ENCODE results near the gene IL17C. TPM values are rescaled to one million over a fixed set of nuclear protein-coding genes. Genes with fewer than 3 reads are reported as not detected.

IL17C gene
- total and polyA plus RNA-seq, 2 donors (not counting 1 experiment from before 2014, with no cell fraction given): 1.3 to 1.5 TPM

DNA sequence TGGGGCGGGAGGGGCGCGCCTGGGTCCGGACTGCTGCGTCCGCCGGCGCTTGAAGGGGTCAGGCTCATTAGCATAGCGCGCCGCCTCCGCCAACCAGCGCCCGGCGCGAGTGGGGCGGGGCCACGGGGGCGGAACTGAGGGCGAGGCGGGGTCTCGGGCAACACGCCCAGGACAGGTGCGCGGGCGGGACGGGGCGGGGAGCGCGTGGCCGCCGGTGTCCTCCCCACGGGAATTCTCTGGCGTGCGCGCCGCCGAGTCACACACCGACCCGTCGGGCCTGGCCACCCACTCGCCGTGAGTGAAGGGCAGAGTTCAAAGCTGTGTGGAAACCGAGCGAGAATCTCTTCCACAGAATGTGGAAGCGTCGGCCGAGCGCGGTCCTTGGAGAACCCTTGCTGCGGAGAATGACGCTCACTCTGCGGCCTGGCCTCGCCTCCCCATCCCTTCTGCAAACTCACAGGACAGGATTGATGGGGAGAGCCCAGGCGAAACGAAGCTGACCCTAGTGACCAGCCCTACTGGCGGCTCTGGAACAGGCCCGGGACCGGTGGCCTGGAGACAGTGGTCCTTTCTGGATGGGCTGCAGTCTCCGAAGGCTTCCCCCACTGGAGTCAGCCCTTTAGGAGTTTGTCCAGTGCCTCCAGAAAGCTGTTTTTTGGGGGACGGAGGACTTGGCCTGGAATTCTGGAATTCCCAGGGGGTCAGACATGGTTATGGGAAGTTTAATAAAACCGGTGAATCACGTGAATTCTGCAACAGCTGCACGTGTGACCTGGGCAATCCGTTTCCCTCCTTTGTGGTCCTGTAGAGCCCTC is 48.3 kb downstream of the IL17C start, which contains the start of gene SNAI3:
SNAI3 (minus strand) TSS at position 69 of the 815 bp plus-strand sequence. CDS start 101 bp downstream, outside the sequence.
- peak; percentile 91 for DNase-seq
- no peak for TF ChIP-seq EZH2 (IDR thresholded peaks at IDR 0.05; ENCODE audit: borderline replicate concordance, insufficient read depth, low read depth, low read length, poor library complexity, severe bottlenecking)
- TF ChIP-seq, protein P1, sequence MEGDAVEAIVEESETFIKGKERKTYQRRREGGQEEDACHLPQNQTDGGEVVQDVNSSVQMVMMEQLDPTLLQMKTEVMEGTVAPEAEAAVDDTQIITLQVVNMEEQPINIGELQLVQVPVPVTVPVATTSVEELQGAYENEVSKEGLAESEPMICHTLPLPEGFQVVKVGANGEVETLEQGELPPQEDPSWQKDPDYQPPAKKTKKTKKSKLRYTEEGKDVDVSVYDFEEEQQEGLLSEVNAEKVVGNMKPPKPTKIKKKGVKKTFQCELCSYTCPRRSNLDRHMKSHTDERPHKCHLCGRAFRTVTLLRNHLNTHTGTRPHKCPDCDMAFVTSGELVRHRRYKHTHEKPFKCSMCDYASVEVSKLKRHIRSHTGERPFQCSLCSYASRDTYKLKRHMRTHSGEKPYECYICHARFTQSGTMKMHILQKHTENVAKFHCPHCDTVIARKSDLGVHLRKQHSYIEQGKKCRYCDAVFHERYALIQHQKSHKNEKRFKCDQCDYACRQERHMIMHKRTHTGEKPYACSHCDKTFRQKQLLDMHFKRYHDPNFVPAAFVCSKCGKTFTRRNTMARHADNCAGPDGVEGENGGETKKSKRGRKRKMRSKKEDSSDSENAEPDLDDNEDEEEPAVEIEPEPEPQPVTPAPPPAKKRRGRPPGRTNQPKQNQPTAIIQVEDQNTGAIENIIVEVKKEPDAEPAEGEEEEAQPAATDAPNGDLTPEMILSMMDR (IDR thresholded peaks at IDR 0.05): no peak
- H3K27ac Mint-ChIP-seq: peak within 1 kb of the TSS; percentile 72
- ATAC-seq (ENCODE audit: low read depth): peak; percentile 79
- no peaks in the 10 kb centered on the region for H3K9me3 Mint-ChIP-seq (ENCODE audit: insufficient read depth)
- H3K9ac ChIP-seq (ENCODE audit: low read length): peak within 1 kb of the TSS; percentile 81
- peak within 1 kb of the TSS; percentile 59 to 91 (median 80) for H3K4me3 ChIP-seq (ENCODE audit: control extremely low read depth in 1 of 5, extremely low read depth in 1 of 5, insufficient read depth in 1 of 5, low read depth in 2 of 5, low read length in 4 of 5)
- peaks cover 29 to 55% of the 10 kb centered on the region in 2 donors for H3K4me1 ChIP-seq (ENCODE audit: control insufficient read depth in 2 of 2, insufficient read depth in 2 of 2, low read length in 2 of 2)
- peaks cover 41% of the 10 kb centered on the region for H3K4me1 Mint-ChIP-seq
- peaks cover 0 to 4% (median 0%) of the 10 kb centered on the region in 3 donors for H3K9me3 ChIP-seq (ENCODE audit: control extremely low read depth in 1 of 3, control insufficient read depth in 2 of 3, insufficient read depth in 1 of 3, low read length in 2 of 3)
- POLR2A ChIA-PET: interaction anchor here (0.5 to 1.9 kb wide), 5 partner anchors 14 to 380 kb away, joined by 3 to 4 read pairs (median 3); no protein-coding TSS in a partner anchor
- CTCF ChIA-PET: interaction anchor here (0.7 to 1.9 kb wide), 8 partner anchors 15 to 244 kb away, joined by 3 to 9 read pairs (median 4); partner anchors contain the start of gene IL17C
- no peaks in the 10 kb centered on the region for H3K36me3 ChIP-seq (replicated peaks in 1 of 2; ENCODE audit: control extremely low read depth in 1 of 2, control insufficient read depth in 1 of 2, extremely low read depth in 1 of 2, insufficient read depth in 2 of 2, low read length in 1 of 2)
- peak within 1 kb of the TSS; percentile 97 for H3K4me2 ChIP-seq (replicated peaks; ENCODE audit: low read depth, low read length, poor library complexity, severe bottlenecking)
- H3K27me3 ChIP-seq (replicated peaks in 1 of 4; ENCODE audit: control extremely low read depth in 1 of 4, control insufficient read depth in 3 of 4, insufficient read depth in 4 of 4, low read length in 3 of 4): no peaks in the 10 kb centered on the region
- peak within 1 kb of the TSS; percentile 81 for H3K4me3 Mint-ChIP-seq
- H2AFZ ChIP-seq (ENCODE audit: insufficient read depth, low read depth, low read length, poor library complexity, severe bottlenecking): peak within 1 kb of the TSS; percentile 74
- intact Hi-C loops (cut with micrococcal nuclease): loop anchor here (1.0 to 10.0 kb wide), 6 partner anchors 15 to 878 kb away; partner anchors contain the start of genes CTU2, CYBA, MVD and RNF166
- 12% methylated on average over 65 of the region's 65 CpGs for WGBS (ENCODE audit: insufficient coverage)
- peaks cover 25% of the 10 kb centered on the region for H3K79me2 ChIP-seq (ENCODE audit: control insufficient read depth, insufficient read depth, low read length)
- H3K27ac ChIP-seq (ENCODE audit: low read length in 2 of 2): peak within 1 kb of the TSS; percentile 27 to 48
- H3K27me3 Mint-ChIP-seq: no peaks in the 10 kb centered on the region
- H4K20me1 ChIP-seq (ENCODE audit: control insufficient read depth, insufficient read depth, low read length, poor library complexity, severe bottlenecking): peaks cover 17% of the 10 kb centered on the region

All from B cell (primary cell).